ENCODE data around the gene MED12L. TPM values are rescaled to one million over a fixed set of nuclear protein-coding genes. Genes with fewer than 3 reads are reported as not detected.

MED12L gene
- total RNA-seq, 4 donors from 2014 or later = 0.15 to 0.37 (median 0.22) TPM

- intact Hi-C loops (cut with DNase I; ENCODE audit: low total_unique reads) = no loop called here
- WGBS, 2 donors = 96 to 98% methylated on average over 4 of the region's 4 CpGs
- DNase-seq (ENCODE audit: low spot score in 2 of 2) = no peak
- TF ChIP-seq CTCF (IDR thresholded peaks at IDR 0.05) (no peak), POLR2A (IDR thresholded peaks at IDR 0.05) (no peak)
- no peak overlapping the region for H3K4me3 ChIP-seq (ENCODE audit: low read depth, poor library complexity, severe bottlenecking)
These were observed 67.1 kb downstream of the MED12L start for GRCh38 chr3:151152455-151153079.

- no peak for DNase-seq (ENCODE audit: low spot score in 2 of 2)
- intact Hi-C loops (cut with DNase I; ENCODE audit: low total_unique reads) = no loop called here
- WGBS, 2 donors = 87% methylated on average over 6 of the region's 6 CpGs
- no peak overlapping the region for H3K4me3 ChIP-seq (ENCODE audit: low read depth, poor library complexity, severe bottlenecking)
- TF ChIP-seq CTCF (IDR thresholded peaks at IDR 0.05) (no peak), POLR2A (IDR thresholded peaks at IDR 0.05) (no peak)
These were observed 69.1 kb downstream of the MED12L start for GRCh38 chr3:151154566-151154965.

GRCh38 chr3:151155409-151156128 is 70.1 kb downstream of the MED12L start:
- H3K4me3 ChIP-seq (ENCODE audit: low read depth, poor library complexity, severe bottlenecking) = no peak overlapping the region
- no peak for DNase-seq (ENCODE audit: low spot score in 2 of 2)
- 74 to 76% methylated on average over 8 of the region's 8 CpGs for WGBS, 2 donors
- TF ChIP-seq CTCF (IDR thresholded peaks at IDR 0.05) = no peak
- no peak for TF ChIP-seq POLR2A (IDR thresholded peaks at IDR 0.05)
- intact Hi-C loops (cut with DNase I; ENCODE audit: low total_unique reads) = no loop called here

GRCh38 chr3:151156618-151157216 is 71.3 kb downstream of the MED12L start:
- 34 to 42% methylated on average over 3 of the region's 3 CpGs for WGBS, 2 donors
- DNase-seq (ENCODE audit: low spot score in 2 of 2) = no peak
- intact Hi-C loops (cut with DNase I; ENCODE audit: low total_unique reads) = no loop called here

GRCh38 chr3:151159806-151160205 is 74.3 kb downstream of the MED12L start:
- intact Hi-C loops (cut with DNase I; ENCODE audit: low total_unique reads) = no loop called here
- no peak overlapping the region for H3K4me3 ChIP-seq (ENCODE audit: low read depth, poor library complexity, severe bottlenecking)
- 92 to 94% methylated on average over 10 of the region's 10 CpGs for WGBS, 2 donors
- no peak for DNase-seq (ENCODE audit: low spot score in 2 of 2)
- no peak for TF ChIP-seq CTCF (IDR thresholded peaks at IDR 0.05)

More at GRCh38 chr3:151156618-151157216, 71.3 kb downstream of the MED12L start:
- TF ChIP-seq POLR2A (IDR thresholded peaks at IDR 0.05) (no peak), CTCF (IDR thresholded peaks at IDR 0.05) (no peak)
- no peak overlapping the region for H3K4me3 ChIP-seq (ENCODE audit: low read depth, poor library complexity, severe bottlenecking)

Measured in lower leg skin (tissue), 4 donors.